T-helper 1 cell treated with Interleukin-12 subunit alpha and Interleukin-12 subunit beta and Interleukin-4 antibody, amounts not matched to agents 30 ng/mL and 1 ng/mL, for 36 hours (primary cell): ENCODE results near the gene ZNF488. TPM values are rescaled to one million over a fixed set of nuclear protein-coding genes. Genes with fewer than 3 reads are reported as not detected.
"Not testable (repeated sequence)": the region's sequence is repeated elsewhere in the genome, so short reads cannot be mapped to it uniquely, and the experiment has no call there.

ENCODE experiments used
- intact Hi-C: fragments of 100-400 bp; cut with micrococcal nuclease; formaldehyde crosslinking; loops from one replicate; pipeline ENCODE4 v1.15.1; 2024
- total RNA-seq: library from RNA; stranded (reverse); gene quantifications from 2 replicates; pipeline ENCODE4 v1.2.3, GENCODE V29; 2022

Gene ZNF488
- total RNA-seq, 1 donor from 2014 or later = not detected

- intact Hi-C loops = no loop called here
Measured at GRCh38 chr10:47409866-47410256, 25.8 kb upstream of the ZNF488 start.

DNA sequence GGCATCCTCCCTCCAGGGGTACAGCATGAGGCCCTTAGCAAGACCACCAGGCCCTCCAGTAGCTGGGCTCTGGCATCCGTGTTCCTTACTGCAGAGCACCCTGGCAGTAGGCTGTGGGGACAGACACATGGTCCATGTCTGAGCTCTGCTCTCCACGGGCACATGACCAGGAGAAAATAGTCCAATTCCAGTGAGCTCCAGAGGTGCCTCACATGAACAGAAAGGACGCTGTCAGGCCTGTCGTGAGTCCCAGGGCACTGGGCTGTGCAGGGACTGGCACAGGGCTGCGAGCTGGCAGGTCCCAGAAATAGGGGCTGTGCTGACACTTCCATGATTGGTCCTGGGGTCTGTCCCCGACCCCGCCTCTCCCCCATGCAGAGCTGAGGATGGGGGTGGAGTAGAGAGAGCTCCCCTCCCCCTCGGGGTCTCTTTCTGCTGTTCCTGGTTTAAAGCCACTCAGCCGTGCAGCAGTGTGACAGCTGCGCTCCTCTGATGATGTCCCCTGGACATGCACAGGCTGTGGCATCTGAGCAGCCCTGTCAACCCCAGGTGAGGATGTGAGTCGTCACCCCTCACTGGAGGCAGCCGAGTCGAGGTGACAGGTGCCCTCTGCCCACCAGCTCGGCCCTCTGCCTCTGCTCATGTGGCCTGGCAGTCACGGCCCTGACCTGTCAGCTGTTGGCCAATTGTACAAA is 25.2 kb upstream of the ZNF488 start:
- intact Hi-C loops = no loop called here

- intact Hi-C loops = no loop called here
Measured at GRCh38 chr10:47408606-47409005, 24.5 kb upstream of the ZNF488 start.

DNA sequence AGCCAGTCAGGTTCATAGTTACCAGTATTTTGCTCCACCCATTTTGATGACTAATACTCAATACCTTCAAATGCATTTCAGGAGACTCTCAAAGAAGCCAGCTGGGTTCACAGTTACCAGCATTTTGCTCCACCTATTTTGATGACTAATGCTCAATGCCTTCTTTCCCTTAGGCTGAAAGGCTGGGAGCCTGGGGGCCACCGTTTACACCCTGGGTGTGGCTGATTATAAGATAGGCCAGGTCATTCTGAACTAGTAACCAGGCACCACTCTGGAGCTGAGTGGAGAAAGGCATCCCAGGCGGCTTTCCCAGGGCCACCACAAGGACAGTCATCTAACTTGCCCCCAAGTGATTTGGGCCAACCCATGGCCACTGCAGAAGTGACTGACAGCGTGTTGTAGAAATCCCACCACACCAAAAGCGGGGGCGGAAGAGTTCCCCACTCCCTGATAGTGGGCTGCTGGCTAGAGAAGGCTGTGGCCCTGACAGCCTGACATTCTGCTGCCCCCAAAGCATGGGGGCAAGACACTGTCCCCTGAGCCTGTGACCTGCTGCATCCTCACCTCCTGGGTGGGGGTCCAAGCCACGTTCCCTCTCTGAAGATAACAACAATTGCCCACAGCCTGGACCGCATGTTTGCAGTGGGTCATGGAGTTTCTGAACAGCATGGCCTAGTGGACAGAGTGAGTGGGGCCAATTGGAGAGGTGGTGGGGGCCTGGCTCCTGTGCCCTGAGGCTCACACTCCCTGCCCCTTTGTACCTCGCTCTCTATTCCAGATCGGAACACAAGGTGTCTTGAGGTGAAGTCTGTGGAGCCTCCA is 23.0 kb upstream of the ZNF488 start:
- intact Hi-C loops = no loop called here

GRCh38 chr10:47406548-47406869 is 22.4 kb upstream of the ZNF488 start:
- intact Hi-C loops = no loop called here

GRCh38 chr10:47405857-47406547 is 21.9 kb upstream of the ZNF488 start:
- intact Hi-C loops = no loop called here

DNA sequence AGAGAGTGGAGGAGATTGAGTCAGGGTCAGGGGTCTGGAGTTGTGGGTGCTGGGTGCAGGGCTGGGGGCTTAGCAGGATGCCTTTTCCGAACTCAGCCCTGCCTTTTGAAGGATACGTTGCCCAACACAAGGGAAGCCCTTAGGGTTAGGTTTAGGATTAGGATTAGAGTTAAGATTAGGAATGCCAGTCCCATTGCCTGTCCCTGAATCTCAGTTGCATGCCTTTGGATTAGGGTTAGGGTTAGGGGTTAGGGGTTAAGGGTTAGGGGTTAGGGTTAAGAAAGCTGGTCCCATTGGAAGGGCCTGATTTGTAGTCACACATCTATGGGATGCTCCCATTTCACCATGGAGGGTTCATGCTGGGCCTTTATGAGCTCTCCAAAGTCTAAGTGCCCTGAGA is 20.8 kb upstream of the ZNF488 start:
- intact Hi-C loops = no loop called here

DNA sequence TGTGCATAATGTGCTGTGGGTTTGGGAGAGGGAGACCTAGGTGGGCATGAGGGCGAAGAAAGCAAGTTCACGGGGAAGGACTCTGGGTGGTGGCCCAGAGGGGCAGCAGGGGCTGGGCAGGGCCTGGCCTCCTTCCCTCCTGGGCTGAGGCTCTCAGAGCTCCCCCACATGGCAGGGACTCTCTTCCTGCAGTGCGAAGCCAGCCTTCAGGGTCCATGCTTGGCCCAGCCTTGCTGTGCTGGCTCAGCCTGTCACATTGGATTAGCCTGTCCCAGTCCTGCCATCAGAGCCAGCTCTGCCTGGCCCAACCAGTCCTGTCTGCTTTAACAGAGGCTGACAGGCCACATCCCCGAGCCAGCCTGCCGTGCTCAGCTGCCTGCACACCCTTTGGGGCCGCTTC is 20.4 kb upstream of the ZNF488 start:
- intact Hi-C loops = no loop called here

- intact Hi-C loops = no loop called here
Measured at GRCh38 chr10:47403446-47404318, 19.6 kb upstream of the ZNF488 start.

- intact Hi-C loops = no loop called here
Measured at GRCh38 chr10:47402641-47403301, 18.7 kb upstream of the ZNF488 start.

DNA sequence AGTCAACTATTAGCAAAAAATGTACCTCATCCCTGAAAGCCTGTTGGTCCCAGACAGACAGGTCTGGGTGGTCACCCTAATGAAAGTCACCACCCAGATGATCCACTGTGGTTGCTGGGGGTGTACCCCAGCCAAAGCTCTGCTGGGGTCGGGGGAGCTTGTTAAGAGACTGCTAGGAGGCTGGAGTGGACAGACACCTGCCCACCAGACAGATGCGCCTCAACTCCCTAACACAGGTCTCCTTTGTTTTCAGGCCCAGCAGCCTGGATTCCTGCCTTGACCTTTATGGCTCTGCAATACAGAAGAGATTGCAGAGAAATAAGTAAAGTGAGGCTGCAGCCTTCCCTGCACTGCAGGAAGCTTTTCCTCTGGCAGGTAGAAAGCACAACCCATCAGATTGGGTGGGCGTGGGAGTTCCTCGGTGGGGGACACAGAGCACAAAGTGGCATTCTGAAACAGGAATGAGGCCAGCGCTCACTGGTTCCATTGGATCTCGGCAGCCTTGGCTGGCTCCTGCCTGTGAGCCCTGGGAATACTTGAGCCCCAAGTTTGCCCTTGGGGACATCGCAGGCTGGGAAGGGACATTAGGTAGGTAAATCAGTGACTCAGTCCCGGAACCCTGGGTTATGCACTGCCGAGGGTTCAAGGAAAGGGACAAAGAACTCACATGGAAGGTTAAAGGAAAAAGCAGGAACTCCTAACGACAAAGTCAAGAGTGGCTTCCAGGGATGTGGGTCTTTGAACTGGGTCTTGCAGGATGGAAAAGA is 18.0 kb upstream of the ZNF488 start:
- intact Hi-C loops = no loop called here

- intact Hi-C loops = no loop called here
Measured at GRCh38 chr10:47401210-47401609, 17.1 kb upstream of the ZNF488 start.

GRCh38 chr10:47400786-47401185 is 16.7 kb upstream of the ZNF488 start:
- intact Hi-C loops = no loop called here

- intact Hi-C loops = no loop called here
Measured at GRCh38 chr10:47400251-47400650, 16.2 kb upstream of the ZNF488 start.

- intact Hi-C loops = no loop called here
Measured at GRCh38 chr10:47397256-47397655, 13.2 kb upstream of the ZNF488 start.

- intact Hi-C loops = no loop called here
Measured at GRCh38 chr10:47396311-47396717, 12.2 kb upstream of the ZNF488 start.

DNA sequence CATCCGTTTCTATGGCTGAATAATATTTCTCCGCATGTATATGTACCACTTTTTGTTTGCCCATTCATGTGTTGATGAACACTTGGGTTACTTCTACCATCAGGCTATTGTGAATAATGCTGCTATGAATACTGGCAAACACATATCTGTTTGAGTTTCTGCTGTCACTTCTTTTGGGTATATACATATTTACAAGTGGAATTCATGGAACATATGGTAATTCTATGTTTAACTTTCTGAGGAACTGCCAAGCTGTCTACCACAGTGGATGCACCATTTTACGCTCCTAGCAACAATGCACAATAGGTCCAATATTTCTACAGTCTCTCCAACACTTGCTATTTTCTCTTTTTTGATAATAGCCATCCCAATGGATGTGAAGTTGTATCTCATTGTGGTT is 5.5 kb upstream of the ZNF488 start:
- intact Hi-C loops = no loop called here

- intact Hi-C loops = no loop called here
Measured at GRCh38 chr10:47388879-47389278, 4.8 kb upstream of the ZNF488 start.

- intact Hi-C loops = not testable (repeated sequence)
Measured at GRCh38 chr10:47386104-47386503, 2.0 kb upstream of the ZNF488 start.
